SK-N-MC (cell line): Measurements from ENCODE around the gene HMGN3.

ENCODE experiments used
- EZH2 ChIP-seq: fragments of 200-600 bp; sonication (generic); IDR thresholded peaks from one replicate; pipeline ENCODE4 v1.6.1; 2017; ENCODE audit warnings: antibody characterized with exemption
- FOXP2 ChIP-seq: optimal IDR thresholded peaks from 2 replicates; pipeline ENCODE3; 2011; ENCODE audit warnings: mild to moderate bottlenecking, moderate library complexity; ENCODE audit not compliant: insufficient read depth; ENCODE audit errors: extremely low read length, control extremely low read depth
- POLR2AphosphoS5 ChIP-seq: IDR thresholded peaks from 2 replicates; pipeline ENCODE4 v1.6.1; 2012; ENCODE audit warnings: mild to moderate bottlenecking, low read depth, low read length, borderline replicate concordance

DNA sequence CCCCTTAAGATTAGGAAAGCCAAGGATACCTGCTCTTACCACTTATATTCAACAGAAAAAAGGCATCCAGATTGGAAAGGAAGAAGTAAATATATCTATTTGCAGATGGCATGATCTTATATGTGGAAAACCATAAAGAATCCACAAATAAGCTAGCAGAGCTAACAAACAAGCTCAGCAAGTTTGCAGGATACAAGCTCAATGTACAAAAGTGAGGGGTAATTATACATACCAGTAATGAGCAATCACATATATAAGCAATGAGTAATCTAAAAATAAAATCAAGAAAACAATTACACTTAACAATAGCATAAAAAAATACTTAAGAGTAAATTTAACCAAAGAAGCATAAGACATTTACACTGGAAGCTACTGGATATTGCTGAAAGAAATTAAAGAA, 31.6 kb upstream of the HMGN3 start:
- no peak for TF ChIP-seq EZH2
- TF ChIP-seq POLR2AphosphoS5: no peak
- TF ChIP-seq FOXP2: no peak
